AG04449 (cell line): Measurements from ENCODE around the gene TENT4B.

Source experiments
- CTCF ChIA-PET: fragments of 350-600 bp; formaldehyde crosslinking; extraction: SDS; loops from one replicate; lab custom pipeline; 2021; ENCODE audit warnings: antibody characterized with exemption; lab: Yijun Ruan, JAX
- POLR2A ChIA-PET: fragments of 400-600, 350-600 bp; formaldehyde crosslinking; extraction: SDS; loops from one replicate; lab custom pipeline; 2020; ENCODE audit warnings: antibody characterized with exemption, inconsistent platforms; lab: Yijun Ruan, JAX
- DNase-seq: peaks from one replicate; pipeline ENCODE4 v3.0.0-alpha.2; 2010; ENCODE audit warnings: low read depth, low spot score
- H3K4me3 ChIP-seq: 2 replicates; pipeline ENCODE4 v1.5.1; 2011; ENCODE audit warnings: low read depth, mild to moderate bottlenecking, control low read depth, low read length
- TF ChIP-seq, protein P1 (sequence below): IDR thresholded peaks from one replicate; pipeline ENCODE4 v1.5.1; 2011; ENCODE audit warnings: mild to moderate bottlenecking, moderate library complexity, low read length, control low read depth, inconsistent platforms; ENCODE audit not compliant: insufficient read depth; ENCODE audit errors: missing control alignments

Gene TENT4B

DNA sequence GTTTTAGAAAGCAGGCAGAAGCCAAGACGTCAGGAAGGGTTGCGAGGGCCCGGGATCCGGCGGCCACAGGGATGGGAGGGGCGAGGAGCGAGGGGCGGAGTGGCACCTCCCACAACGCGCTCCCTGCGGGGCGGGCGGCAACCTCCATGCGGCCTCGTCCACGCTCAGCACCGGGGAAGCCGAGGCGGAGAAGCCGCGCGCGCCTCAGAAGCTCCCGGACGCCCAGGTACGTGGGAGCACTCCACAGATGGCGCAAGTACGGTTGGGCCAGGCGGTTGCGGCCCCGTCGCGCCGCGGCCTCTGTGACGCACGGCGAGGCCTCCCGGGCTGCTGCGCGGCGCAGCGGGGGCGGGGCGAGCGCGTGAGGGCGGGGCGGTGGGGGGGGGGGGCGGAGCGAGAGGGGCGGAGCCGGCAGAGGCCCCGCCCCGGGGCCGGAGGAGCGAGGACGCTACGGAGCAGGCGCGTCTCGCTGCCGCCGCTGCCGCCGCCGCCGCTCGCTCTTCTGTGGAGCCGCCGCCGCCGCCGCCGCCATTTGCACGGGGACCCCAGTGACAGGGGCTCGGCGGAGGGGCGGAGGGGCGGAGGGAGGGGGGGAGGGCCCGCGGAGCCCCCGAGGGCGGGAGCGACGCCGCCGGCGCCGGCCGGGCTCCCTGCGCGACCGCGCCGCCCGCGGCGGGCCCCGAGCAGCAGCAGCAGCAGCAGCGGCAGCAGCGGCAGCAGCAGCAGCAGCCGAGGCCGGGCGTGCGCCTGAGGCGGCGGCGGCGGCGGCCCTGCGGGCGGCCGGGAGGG lies at the start of gene TENT4B:
Gene TENT4B, plus strand, starts transcription at position 500 of the 789 bp plus-strand sequence. CDS start 316 bp downstream, outside the sequence.
- DNase-seq = no peak
- TF ChIP-seq, protein P1, sequence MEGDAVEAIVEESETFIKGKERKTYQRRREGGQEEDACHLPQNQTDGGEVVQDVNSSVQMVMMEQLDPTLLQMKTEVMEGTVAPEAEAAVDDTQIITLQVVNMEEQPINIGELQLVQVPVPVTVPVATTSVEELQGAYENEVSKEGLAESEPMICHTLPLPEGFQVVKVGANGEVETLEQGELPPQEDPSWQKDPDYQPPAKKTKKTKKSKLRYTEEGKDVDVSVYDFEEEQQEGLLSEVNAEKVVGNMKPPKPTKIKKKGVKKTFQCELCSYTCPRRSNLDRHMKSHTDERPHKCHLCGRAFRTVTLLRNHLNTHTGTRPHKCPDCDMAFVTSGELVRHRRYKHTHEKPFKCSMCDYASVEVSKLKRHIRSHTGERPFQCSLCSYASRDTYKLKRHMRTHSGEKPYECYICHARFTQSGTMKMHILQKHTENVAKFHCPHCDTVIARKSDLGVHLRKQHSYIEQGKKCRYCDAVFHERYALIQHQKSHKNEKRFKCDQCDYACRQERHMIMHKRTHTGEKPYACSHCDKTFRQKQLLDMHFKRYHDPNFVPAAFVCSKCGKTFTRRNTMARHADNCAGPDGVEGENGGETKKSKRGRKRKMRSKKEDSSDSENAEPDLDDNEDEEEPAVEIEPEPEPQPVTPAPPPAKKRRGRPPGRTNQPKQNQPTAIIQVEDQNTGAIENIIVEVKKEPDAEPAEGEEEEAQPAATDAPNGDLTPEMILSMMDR = no peak
- ChIA-PET CTCF (interaction anchor here (1.4 to 1.9 kb wide), 3 partner anchors 57 to 128 kb away, joined by 4 to 19 read pairs (median 6); partner anchors contain the start of gene CNEP1R1), POLR2A (interaction anchor here (1.2 kb wide), 1 partner anchor 58 kb away, joined by 4 read pairs; no protein-coding TSS in a partner anchor)
- H3K4me3 ChIP-seq = peak within 1 kb of the TSS; percentile 83

DNA sequence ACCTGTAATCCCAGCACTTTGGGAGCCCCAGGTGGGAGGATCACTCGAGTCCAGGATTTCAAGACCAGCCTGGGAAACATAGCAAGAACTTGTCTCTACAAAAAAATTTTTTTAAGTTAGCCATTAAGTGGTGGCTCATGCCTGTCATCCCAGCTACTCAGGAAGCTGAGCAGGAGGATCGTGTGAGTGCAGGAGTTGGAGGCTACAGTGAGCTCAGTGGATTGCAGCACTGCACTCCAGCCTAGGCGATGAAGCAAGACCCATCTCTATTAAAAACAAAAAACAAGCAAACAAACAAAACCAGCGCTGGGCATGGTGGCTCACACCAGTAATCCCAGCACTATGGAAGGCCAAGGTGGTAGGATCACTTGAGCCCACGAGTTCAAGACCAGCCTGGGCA lies 49.3 kb upstream of the TENT4B start:
- POLR2A ChIA-PET = no interaction called here
- H3K4me3 ChIP-seq = no peak overlapping the region
- DNase-seq = peak; percentile 31
- TF ChIP-seq, protein P1 = no peak
- CTCF ChIA-PET = interaction anchor here (1.1 to 9.1 kb wide), 2 partner anchors 11 to 107 kb away, joined by 3 to 94 read pairs; no protein-coding TSS in a partner anchor

GRCh38 chr16:50114357-50115129 lies 38.6 kb upstream of the TENT4B start:
- POLR2A ChIA-PET = no interaction called here
- no peak for DNase-seq
- no peak overlapping the region for H3K4me3 ChIP-seq
- TF ChIP-seq, protein P1 = no peak
- CTCF ChIA-PET = no interaction called here

DNA sequence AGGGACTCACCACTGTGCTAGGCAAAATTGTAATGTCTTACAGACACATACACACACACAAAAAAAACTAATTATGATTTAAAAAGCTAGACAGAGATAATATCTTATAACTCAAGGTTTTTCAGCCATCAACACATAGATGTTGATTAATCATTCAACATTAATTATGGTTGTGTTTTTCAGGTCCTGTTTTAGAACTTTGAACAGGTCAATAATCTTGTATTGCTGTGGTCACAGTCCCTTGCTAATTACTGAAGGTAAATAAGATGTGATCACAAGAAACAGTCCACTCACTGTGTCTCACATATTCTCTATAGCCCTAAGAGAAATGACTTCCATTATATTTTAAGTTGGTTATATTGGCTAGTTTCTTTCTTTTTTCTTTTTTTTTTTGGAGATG lies 32.4 kb upstream of the TENT4B start:
- POLR2A ChIA-PET = no interaction called here
- H3K4me3 ChIP-seq = no peak overlapping the region
- DNase-seq = no peak
- CTCF ChIA-PET = interaction anchor here (1.0 to 1.2 kb wide), 2 partner anchors 90 to 93 kb away, joined by 3 read pairs; no protein-coding TSS in a partner anchor
- TF ChIP-seq, protein P1 = no peak

GRCh38 chr16:50121278-50121677 lies 31.8 kb upstream of the TENT4B start:
- POLR2A ChIA-PET = no interaction called here
- no peak for DNase-seq
- TF ChIP-seq, protein P1 = no peak
- CTCF ChIA-PET = interaction anchor here (1.0 to 1.6 kb wide), 4 partner anchors 15 to 93 kb away, joined by 3 to 4 read pairs (median 3); no protein-coding TSS in a partner anchor
- no peak overlapping the region for H3K4me3 ChIP-seq
